Activated CD4-positive, CD25-positive, alpha-beta regulatory T cell treated with anti-CD3 and anti-CD28 coated beads, Interleukin-2, amount 50 U/mL, for 72 hours (primary cell): ENCODE data around the gene MOG.

Source experiments
- DNase-seq: peaks from one replicate; pipeline ENCODE4 v3.0.0; 2021

MOG gene

DNA sequence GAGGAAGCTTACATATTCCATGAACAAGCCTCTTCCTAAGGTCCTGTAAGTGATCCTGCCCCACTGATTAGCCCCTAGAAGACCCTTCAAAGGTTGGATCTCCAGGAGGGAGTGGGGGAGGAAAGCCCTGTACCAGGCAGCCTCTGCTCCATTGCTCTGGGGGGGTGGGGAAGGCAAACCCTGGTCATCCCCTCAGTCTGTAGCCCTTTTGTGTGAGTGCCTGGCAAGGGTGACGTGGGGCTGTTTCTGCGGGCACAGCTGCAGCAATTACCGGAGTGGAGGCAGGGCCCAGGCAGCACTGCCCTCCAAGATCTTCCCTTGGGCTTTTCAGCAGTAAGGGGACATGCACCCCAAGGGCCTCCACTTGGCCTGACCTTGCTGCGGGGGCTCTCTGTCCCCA is at the start of gene MOG:
TSS of gene MOG (plus strand) at position 295 of the 400 bp plus-strand sequence. CDS start 118 bp downstream, outside the sequence.
- DNase-seq, result no peak

DNA sequence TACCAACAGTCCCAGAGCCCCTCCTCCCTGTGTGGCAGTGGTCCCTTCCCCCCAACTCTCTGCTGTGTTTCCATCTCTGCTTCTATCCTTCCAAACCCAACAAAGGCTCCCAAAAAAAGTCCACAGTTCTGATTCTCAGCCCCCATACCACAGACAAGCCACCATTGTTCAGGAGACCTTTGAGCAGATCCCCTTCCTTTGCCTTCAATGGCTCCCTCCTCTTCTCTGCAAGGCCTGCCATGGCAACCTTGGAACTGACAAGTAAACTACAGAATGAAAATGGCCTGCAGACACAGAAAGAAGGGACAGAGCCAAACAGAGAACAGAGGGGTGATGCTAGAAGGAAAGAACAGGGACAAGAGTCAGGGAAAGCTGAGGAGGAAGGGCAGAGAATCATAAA is 48.8 kb upstream of the MOG start:
- DNase-seq, result no peak

DNA sequence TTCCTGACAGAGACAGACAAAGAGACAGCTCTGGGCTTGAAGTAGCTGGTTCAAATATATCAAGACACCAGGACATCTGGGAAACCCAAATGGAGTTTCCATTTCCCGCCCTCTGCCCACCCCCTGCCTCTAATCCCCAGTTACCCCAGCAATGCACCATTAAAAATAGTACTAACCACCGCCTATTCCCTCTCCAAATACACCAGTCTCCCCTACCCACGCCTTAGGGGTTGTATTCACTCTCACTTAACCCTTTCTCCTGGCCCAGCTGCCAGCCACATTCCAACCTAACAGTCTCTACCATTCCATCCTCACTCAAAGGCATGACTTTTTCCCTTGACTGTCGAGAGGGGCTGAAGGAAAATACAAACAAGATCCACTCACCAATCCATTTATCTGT is 46.4 kb upstream of the MOG start:
- no peak for DNase-seq

DNA sequence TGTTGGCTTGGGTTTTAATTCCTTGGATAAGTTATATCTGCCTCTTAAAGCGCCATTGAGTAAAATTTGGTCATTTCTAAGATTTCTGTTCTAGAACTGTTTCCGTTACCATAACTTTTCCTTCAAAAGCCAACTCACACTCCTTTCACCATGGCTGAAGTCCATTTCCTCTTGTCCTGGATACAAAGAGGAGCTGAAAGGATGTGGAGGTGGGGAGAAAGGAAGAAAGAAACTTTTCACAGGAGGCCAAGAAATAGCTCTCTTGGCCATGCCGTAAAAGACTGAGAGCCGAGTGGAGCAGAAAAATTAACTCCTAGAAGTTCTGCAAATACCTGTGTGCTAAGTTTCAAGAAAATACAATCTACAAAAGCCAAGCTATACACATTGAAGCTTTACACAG is 45.5 kb upstream of the MOG start:
- DNase-seq, result no peak

DNA sequence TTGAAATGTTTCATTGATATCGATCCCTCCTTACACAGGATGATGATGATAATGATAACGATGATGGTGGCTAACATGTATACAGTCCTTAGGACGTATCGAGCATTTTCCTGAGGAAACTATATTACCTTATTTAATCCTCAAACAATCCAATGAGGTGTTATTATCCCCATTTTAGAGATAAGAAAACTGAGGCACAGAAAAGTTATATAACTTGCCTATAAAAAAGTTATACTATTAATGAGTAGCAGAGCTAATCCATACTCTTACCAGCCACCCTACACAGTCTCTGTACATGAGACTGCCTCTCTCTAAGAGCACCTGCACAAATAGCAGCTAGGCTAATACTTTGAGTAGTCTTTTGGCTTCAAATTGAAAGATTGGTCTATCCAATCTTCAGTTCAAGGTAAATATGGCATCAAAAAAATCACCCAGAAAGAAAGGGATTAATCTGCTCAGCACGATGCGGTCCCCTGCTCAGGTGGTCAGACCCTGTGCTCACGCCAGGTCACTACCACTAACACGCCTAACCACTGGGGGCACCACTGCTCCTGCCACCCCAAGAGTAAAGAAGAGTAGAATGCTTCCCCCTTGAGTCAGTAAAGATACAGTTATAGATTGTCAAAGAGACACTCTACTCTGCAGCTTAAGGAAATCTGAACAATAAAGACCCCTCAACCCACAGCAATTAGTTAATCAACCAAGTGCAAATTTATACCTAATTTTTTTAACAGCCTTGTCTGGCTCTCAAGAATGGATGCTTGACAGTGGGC is 38.9 kb upstream of the MOG start:
- no peak for DNase-seq

DNA sequence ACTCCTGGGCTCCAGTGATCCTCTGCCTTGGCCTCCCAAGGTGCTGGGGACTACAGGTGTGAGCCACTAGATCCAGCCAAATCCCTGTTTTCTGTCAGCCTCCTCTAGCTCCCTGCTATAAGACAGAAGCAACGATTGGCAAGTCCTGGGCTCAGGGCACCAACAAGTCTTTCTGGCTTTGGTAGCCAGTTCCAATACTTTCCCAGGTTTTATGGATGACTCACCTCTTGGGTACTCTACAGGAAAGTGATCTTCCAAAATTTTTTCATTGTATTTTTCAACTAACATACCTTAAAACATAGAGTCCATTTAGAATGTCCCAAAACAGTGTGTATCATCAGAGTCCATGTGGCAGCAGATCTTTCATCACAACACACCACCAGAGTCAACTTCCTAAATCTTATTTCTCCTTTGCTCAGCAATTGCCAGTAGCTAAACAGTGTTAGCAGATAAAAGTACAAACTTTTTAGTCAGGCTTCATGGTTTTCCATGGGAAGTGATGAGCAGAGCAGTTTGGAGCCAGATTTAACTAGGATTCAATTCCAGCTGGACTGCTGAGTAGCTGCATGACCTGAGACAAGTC is 37.2 kb upstream of the MOG start:
- no peak for DNase-seq

DNA sequence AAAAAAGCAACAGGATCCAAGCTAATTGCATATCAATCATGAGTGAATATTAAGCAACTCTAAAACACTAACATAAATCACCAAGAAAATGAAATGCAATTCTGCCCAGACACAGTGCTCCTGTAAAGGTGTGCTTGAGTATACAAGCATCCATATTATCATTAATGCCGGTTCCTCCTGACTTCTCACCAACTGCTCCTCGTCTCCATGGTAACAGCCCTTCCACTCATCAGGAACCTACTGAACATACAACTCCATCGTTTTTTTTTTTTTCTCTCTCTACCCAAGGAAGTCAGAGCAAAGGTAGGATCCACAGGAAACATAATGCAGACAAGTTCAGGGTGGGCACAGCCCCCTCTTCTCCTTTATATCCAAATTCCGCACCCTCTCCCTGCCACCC is 36.3 kb upstream of the MOG start:
- DNase-seq, result no peak

DNA sequence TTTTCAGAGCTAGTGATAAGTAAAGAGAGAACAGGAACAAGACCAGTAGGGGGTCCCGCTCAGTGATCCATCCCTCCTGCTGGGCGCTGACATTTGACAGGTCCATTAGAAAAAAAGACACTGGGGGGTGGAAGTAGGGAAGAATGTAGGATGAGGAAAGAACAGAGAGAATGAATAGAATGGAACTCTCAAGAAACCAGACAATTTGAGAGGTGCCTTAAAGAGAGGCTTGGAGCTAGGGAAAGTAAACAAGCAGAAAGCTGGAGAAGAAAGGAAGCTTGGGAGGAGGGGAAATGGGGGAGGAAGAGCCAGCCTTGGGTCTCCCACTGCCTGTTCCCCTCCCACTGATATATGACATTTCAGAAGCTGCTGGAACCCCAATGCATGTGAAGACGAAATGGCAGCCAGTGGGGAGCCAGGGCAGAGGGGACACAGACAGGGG is 32.4 kb upstream of the MOG start:
- no peak for DNase-seq

DNA sequence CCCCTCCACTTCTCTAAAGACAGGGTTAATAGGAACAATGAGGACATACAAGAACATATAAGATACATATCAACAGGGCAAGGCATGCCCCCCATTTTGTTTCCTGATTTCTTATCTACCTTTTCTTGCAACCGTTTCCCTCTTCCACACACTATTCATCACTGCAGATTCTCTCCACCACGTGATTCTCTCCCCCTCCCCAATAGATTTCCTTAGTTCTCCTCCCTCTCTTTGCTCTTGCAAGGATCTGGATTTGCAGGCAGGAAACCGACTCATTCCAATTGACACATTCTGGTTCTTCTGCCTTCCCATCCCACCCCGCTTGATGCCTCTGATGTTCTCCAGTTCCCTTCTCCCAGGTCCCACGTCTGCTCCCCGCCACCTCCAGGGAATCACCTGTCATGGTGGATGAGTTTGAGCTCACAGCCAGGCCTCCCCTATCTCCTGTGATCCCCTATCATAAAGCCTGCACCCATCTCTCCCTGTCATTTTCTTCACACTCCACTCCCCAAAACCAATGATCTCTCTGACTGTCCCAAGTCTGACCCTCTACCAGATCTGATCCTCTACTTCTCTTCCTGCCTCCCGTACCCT is 31.5 kb upstream of the MOG start:
- DNase-seq, result no peak

DNA sequence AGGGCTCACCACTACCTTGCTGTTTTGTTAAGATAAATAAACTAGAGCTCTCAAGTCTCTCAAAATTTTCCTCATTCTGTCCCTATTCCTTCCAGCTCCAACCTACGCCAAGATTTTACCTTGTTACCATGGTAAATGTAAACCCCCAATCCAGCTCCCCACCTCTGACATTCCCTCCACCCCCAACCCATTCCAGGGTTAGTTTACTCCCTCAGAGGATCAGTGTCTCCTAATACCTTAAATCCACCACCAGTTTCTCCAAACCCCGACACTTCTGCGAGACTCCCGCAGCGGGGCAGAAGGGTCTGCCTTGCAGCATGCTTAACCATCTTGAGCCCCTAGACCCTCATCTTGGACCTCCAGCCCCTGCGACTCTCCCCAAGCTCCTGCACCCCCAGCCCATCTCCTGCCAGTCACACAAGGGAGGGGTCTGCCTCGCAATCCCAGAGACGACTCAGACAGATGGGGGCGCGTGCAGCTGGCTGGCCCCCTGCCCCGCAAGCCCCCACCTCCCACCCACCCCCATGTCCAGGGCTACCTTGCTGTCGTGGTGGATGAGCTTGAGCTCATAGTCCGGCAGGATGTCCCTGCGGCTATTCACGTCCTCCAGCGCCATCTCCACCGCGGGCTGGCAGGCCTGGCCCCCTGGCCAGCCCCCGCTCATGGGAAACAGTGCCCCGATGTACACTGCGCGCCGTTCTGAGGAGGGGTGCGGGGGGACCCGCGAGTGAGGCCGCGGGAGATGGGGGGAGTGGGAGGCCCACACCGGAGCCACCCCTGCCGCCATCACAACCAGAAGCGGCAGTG is 29.7 kb upstream of the MOG start:
- DNase-seq, result no peak

DNA sequence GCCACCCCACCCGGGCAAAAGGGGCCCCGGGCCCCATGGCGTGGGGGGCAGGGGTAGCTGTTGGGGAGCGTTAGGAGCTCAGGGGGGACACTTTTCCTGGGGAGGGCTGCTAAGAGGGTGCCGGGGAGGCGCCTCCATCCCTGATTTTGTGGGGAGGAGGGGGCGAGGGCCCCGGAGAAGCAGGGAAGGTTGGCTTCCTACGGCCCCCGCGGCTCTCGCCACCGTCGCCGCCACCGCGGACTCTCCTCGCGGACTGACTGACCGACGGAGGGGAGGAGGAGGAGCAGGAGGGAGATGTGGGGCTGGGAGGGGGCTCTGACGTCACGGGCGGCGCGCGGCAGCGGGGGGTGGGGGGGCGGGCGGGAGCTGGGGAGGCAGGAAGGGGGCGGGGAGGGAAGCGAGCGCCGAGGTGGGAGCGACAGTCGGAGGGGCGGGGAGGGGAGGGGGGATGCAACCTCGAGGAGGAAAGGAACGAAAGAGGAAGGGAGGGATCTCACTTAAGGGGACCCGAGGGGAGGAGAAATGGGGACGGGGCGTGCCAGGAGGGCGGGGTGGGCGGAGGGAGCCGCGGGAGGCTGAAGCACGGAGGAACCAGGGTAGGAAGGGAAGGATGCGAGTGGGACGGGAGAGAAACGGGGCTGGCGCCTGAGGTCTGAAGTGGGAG is 29.0 kb upstream of the MOG start:
- peak; percentile 32 for DNase-seq

DNA sequence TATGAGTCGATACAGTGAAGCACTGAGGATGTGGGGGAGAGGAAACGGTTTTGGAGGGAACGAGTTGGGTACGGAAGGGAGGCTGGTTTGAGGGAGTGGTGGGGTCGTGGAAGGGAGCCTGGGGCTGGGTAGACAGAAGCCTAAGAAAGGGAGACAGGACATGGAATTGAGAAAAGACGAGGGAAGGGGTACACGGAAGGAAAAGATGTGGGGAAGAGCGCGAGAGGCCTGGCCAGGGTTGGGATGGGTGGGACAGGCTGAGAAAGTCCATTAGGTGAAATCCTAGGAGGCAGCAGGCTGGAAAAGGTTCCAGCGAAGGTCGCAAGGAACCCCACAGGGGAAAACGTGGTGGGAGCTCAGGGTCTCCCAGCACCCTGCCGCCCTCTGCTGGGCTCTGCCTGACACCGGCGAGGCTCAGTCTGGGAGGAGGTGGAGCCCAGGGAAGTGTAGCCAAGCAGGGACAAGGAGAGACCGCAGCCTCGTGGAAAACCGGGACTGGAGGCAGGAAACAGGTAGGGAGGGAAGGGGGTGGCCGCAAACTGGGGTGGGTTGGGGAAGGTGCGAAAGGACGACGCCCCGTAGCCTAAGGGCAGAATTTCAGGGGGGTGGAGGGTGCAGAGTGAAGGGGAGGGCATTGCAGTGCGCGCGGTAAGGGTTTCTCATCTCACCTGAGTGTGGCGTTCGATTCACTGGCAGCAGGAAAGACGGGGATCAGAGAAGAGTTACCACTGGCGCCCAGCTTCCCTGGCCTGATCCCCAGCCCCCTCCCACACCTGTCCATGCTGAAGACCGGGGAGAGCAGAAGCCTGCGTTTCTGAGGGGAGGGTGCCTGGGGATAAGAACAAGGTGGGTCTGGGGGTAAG is 28.2 kb upstream of the MOG start:
- DNase-seq, result peak; percentile 45

DNA sequence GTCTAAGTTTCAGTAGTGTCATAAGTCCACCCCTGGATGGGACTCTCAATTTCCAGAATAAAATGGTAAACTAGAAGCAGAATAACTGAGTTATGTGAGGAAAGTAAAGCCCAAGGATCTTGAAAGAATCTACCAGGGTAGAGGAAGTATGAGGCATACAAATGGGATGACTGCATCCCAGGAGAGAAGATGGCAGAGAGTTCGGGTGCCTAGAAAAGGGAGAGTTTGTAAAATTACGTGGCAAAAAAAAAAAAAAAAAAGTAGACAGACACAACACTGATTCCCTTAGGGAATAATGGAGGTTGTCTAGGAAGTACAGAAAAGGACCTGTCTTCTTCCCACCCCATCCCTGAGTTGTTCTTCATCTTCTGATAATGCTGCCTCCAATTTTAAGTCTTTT is 27.3 kb upstream of the MOG start:
- DNase-seq, result no peak

DNA sequence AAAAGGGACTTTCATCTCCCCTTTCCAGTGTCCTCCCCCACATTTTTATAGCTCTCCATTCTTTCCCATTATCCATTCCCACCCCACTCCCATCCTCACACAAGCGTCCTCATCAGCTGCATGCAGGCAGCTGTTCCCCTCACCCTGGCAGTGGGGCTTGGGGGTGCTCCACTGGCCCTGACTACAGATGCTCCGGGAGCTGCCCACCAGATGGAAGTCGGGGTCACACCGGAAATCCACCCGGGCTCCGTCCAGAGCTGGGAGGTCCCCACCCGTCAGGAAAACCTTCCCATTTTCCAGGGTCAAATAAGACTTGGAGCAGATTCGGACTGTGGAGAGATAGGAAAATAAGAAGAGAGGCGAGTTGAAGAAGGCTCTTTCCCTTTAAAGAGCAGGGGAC is 26.6 kb upstream of the MOG start:
- DNase-seq, result no peak

DNA sequence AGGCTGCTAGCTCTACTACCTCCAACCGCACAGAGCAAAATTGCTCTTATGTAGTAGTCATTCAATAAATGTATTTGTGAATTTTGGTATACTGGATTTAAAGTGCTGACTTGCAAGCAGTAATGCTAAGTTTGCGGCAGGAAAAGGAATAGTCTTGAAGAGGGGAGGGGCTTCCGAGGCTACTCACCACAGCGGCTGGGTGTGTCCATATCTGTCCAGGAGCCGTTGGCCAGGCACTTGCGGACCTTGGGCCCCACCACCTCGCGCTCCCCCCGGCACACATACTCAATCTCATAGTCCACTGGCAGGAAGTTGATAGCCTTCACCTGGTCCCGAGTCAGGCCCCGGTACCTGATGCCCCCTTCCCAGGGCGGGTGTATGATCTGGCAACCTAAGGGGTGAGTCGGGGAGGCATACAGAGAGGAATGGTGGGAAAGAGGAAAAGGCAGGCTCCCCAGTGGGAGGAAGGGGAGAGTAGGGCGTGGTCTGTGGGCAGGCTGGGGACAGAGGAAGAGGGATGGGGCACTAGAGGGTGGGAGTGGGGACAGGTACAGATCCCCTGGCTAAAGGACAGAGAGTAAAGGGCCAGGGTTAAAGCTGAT is 25.6 kb upstream of the MOG start:
- DNase-seq, result no peak

DNA sequence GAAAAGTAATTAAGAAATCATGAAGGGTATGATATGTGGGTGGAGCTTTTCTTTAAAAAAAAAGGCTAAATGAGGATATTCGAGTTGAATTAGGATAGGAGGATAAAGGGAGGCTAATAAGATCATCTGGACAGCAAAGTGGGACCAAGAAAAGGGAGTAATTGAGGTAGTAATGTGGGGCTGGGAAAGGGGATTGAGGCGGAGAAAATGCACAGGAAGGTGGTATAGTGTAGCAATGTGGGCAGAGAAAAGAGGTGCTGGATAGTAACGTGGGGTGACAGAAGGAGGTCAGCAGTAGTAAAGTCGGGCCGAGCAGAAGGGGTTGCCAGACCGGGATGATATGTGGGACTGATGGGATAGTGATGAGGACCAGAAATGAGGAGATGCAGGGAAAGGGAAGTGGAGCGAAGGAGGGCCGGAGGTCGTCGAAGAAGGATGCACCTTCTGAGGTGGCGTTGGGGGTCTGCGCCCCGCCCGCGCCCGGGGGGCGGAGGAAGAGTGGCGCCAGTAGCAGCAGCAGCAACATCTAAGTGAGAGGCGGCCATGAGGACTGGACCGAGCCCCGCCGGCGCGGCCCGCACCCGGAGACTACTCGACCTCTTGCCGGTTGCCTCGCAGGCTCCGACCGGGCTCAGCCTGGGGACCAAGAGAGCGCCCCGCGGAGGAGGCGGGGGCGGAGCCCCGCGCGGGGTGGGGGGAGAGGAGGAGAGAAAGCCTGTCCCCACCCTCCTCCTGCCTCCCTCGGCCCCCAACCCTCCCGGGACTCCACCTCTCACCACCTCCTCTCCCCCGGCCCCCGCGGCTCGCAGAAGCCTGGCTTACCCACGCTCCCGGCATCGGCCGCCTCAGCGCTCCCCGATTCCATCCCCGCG is 24.8 kb upstream of the MOG start:
- peak; percentile 51 for DNase-seq

DNA sequence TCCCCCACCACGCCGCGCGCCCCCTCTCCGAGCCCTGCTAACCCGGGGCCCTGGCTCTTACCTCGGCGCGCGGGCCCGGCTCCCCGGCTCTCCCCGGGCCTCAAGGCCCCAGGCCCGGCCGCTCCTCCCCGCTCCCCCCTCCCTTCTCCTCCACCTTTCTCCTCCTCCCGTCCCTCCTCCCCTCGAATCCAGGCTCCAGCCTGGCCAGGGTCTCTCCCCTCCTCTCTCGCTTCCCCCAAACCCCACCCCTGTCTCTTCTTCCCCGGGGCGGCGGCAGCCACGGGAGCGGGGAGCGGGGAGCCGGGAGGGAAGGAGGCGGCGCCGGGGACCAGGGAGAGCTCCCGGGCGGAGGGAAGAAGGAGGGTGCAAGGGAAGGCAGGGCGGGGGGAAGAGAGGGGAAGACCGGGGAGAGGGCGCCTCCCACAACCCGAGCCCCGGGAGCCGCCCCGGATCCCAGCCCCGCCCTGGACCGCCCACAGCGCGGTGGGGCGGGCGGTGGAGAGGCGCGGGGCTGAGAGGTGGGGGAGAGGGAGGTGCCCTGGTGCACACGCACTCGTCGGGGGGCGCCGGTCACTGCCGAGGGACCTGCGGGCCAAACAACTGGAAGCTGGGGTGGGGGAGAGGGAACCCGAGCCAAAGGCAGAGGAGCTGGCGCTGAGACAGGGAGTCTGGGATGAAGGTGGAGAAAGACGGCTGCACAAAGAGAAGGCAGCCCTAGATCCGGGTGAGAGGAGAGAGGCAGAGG is 23.9 kb upstream of the MOG start, which contains the start of gene GABBR1:
TSS of gene GABBR1 (minus strand) at position 395 of the 745 bp plus-strand sequence. CDS start 798 bp downstream, outside the sequence.
- DNase-seq, result peak; percentile 72

DNA sequence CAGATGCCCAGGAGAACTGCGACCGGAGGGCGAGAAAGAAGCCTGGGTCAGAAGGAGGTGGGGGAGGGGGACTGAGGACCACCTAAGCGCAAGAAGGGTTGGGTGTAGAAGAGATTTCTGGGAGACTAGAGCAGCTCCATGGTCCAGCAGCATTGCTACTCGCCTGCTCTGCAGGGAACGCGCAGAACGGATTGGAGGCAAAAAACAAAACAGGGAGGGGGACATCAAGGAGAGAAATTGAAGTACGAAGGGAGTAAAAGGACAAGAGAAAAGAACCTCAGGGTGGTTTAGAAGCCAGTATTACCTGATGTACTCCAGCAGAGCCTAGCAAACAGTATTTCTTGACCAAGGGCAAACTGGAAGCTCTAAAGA is 23.4 kb upstream of the MOG start:
- DNase-seq, result no peak

DNA sequence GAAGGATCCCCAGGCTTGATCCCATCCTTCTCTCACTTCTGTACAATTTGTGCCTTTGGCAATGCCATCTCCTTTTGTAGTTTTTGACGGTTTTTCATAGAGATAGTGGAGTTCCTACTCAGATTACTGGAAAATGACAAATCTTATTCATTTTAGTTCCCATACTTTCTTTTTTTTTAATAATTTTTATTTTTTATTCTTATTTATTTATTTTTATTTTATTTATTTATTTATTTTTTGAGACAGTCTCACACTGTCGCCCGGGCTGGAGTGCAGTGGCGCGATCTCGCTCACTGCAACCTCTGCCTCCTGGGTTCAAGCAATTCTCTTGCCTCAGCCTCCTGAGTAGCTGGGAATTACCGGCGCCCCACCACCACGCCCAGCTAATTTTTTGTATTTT is 19.6 kb upstream of the MOG start:
- no peak for DNase-seq
